Smooth muscle cell of the brain vasculature (primary cell): ENCODE results near the gene INMT.
A peak's percentile ranks its signal among the peaks of the same experiment; 100 is the strongest.

Source experiments
- DNase-seq: peaks from one replicate; pipeline ENCODE4 v3.0.0-alpha.2; 2012; ENCODE audit warnings: low read depth, low spot score

The INMT gene

DNA sequence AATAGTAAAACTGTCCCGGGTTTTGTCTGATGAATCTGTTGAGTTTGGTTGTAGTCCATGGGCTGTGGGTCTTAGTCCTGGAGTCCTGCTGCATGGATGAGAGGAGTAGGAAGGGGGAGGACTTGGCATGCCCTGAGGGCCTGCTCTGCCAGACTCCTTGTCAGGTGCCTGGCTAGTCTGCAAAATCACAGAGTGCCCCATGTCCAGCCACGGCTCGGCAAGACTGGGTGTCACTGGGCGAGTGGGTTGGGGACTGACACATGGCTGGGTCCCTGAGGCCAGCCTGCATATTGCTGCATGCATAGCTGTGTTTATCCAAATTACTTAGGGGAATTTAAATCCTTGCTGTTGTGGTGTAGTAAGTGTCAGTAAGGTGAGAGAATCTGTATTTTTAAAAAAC lies 29.0 kb downstream of the INMT start:
- DNase-seq: no peak

DNA sequence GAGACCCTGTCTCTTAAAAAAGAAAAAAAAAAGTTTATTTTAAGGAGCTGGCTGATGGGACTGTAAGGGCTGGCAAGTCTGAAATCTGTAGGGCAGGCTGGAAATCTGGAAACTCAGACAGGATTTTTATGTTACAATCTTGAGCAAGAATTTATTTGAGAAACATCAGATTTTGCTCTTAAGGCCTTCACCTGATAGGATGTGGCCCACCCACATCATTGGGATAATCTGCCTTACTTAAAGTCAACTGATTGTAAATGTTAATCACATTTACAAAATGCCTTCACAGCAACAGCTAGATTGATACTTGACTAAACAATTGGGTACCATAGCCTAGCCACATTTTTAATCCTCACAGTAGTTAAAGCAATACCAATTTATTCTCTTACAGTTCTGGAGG lies 30.8 kb downstream of the INMT start:
- DNase-seq: no peak

DNA sequence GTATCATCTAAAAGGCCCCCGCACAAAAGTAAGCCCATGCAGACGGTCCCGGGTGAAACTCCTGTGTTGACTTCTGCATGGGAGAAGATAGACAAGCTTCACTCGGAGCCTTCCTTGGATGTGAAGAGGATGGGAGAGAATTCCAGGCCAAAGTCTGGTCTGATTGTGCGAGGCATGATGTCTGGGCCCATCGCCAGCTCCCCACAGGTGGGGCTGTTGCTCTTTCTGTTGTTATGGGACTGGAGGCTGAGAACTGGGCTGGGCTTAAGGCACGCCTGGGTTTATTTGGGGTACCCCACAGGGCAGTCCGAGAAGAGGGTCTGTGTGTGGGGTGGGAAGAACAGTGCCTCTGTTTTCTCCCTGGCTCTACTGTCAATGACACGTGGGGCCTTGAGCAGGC lies 33.9 kb downstream of the INMT start:
- no peak for DNase-seq

DNA sequence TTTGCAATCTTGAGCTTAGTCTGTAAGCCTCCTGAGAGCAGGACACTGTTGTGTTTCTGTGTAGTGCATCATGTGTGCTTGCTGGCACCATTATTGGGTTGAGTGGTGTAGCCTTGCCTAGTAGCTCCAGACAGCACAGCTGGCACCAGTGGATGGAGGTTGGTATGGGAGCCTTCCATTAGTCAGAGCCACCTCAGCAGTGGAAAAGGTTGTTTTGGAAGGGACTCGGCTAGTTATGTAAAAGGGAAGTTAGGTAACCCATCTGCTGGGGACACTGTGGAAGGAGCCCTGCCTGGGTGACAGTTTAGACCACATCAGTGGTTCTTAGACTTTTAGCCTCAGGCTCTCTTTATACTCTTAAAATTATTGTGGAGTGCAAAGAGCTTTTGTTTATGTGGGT lies 35.6 kb downstream of the INMT start:
- no peak for DNase-seq

DNA sequence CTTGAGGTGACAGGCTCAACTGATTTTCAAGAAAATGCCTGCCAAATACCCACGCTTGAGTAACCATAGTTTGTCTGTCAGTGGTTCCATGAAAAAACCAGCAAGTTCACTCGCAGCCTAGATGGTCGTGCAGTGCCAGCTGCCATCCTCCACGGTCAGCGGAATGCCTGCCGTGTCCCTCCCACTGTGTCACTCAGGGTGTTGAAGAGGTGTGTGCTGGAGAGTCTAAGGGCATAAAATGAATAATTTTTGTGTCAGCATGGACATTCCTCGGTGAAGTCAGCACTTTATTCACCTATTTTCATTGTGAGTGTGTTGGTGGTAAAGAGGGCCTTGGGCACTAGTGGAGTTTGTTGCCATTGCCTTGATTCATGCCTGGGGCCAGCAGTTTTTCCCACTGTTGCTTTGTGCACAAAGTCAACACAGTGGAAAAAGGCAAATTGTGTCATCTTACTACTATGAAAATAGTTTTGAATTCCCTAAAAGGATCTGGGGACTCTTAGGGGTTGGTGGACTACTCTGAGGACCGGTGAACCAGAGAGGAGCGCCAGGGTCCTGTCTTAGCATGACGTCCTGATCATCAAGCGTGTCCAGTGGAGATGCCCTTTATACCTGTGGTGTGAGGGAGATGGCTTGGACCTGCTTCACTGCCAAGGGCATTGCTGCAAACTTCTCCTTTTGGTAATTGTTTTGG lies 36.9 kb downstream of the INMT start:
- DNase-seq: no peak

DNA sequence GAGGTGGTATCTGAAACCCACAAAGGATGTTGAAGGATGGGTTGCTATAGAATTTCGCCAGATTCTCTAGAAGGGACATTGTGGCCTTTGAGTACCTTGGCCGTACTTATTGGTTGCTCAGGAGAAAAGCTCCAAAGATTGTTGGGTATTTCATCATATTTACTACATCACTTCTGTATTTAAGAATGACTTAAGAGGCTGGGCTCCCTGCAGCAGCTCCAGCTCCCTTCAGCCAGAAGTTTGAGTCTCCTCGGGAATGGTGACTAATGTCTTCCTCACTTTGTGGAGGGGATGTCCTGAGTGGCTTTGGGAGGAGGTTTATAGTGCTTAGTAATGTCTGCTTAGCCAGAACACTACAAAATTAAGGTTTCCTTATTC lies 37.4 kb downstream of the INMT start:
- no peak for DNase-seq

DNA sequence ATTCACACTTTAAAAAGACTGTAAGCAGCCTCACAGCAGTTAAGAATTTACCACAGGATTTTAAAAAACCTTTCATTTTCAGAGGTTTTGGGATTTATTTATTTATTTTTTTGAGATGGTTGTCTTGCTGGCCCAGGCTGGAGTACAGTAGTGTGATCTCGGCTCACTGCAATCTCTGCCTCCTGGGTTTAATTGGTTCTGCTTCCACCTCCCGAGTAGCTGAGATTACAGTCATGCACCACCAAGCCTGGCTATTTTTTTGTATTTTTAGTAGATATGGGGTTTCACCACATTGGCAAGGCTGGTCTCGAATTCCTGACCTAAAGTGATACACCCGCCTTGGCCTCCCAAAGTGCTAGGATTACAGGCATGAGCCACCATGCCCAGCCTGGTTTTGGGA lies 38.4 kb downstream of the INMT start:
- no peak for DNase-seq

DNA sequence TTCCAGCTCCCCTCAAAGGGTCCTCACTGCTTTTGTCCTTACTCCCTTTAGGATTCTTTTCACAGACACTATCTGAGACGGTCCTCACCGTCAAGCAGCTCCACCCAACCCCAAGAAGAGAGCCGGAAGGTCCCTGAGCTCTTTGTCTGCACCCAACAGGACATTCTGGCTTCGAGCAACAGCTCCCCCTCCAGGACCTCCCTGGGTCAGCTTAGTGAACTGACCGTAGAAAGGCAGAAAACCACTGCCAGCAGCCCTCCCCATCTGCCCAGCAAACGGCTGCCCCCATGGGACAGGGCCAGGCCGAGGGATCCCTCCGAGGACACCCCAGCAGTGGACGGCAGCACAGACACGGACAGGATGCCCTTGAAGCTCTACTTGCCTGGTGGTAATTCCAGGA lies 39.2 kb downstream of the INMT start:
- no peak for DNase-seq

DNA sequence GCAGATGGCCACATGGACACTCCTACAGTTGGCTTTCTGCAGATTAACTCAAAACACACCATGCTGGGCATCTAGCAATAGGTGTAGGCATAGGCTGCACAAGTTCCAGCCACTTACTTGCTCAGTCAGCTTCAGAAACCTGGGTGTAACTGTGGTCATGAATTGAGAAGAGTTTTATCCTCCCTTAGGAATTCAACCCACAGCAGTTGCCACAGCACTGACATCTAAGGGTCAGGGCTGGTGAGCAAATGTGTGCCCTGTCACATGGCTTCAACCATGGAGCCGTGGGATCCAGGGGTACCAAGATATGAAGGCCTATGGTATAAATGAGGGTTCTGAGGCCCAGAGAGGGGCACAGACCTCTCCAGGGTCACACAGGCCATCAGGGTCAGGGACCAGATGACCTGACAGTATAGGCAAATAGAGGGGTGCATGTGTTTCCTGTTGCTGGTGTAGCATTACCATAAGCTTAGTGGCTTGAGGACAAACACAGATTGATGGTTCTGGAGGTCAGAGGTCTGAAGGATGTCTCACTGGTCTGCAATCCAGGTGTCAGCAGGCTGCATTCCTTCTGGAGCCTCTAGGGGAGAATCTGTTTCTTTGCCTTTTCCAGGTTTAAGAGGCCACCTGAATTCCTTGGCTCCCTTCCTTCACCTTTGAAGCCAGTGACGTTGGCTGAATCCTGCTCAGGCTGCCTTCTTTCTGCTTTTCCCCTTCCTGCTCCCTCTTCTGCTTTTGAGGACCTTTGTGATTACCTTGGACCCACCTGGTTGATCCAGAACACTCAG lies 43.4 kb downstream of the INMT start:
- DNase-seq: no peak

DNA sequence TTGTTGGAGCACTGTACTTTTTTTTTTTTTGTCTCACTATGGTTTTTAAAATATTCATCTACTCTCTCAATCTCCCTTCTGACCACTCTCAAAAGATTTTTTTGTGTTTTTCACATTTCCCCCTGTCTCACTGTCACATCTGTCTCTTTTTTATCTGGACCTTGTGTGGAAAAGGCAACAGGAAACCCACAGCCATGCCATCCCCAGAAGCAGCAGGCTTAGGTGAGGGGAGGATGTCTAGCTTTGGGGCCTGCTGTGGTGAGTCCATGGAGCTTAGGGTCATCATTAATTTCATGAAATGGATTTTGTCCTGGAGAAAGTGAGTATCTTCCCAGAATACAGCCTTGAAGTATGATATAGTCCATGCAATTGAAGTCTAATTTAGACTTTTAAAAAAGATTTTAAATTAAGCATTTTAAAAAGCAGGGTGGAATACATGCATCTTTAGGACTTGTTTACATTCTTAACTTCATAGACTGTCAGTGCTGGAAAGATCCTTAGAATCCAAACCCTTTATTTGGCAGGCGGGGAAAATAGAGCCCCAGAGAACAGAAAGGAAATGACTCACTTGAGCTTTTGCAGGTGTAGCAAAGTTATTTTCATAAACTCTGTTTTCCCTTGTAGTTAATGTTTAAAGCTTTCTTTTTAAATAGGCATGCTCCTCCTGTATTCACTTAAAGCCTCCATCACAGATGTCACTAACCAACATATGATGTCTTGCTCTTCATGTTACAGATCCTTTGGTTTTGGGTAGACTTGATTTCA lies 44.4 kb downstream of the INMT start:
- DNase-seq: no peak

DNA sequence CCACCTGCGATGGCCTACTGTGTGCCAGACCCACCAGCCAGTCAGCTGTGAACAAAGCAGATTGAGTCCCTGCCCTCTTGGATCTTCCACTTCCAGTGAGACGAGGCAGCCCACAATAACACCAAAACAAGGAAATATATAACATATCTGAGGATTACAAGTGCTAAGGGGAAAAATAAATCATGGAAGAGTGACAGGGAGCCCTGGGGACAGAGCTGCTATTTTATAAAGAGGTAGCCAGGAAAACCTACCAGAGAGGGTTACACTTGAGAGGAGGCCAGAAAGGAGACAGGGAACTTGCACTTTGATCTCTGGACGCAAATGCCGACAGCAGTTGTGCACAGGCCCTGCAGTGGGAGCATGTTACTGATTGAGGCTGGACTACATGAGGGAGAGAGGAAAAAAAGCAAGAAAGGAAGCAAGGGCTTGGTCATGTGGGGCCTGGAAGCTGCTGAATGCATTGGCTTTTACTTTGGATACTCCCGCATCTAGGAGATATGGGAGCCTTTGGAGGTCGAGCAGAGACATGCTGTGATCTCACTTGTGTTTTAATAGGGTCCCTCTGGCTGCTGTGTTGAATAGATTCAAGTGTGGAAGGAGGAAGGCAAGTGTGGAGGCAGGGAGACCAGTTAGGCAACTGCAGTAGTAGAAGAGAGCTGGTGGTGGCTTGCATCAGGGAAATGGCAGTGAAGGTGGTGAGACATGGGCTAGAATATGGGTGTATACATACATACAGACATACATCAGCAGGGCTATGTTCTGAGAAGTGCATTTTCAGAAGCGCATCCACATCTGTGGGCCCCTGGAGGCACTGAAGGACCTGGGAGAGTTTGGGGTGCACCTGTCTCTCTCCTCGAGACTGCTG lies 45.5 kb downstream of the INMT start:
- DNase-seq: no peak

DNA sequence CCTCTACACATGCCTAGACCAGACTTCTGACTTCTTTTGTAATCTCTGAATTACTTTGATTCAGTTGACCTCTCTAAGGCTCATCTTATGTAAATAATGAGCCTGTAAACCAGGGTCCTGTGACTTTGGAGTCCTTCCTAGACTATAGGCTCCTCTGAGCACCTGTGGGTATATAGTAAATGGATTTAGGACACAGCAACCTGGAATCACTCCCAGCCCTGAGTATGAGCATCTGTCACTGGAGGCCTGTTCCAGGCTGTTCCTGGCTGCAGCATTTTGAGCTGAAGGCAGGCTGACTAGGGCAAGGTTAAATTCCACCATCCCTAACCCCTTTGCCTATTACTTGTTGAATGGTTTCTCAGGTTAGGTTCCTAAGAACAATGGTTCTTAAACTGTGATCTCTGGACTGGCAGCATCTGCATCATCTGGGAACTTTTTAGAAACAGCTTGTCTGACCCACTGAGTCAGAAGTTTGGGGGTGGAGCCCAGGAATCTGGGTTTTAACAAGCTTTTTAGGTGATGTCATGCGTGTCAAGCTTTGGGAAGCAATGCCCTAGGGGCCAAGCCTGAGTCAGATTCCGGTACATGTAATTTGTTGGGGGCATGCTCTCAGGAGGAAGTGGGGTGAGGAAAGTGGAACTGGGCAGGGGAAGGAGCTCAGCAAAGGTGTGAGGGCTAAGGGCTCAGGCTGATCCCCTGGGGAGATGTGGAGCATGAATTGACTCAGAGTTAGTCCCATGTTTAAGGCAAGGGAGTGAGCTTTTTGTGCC lies 47.5 kb downstream of the INMT start:
- DNase-seq: peak; percentile 56

DNA sequence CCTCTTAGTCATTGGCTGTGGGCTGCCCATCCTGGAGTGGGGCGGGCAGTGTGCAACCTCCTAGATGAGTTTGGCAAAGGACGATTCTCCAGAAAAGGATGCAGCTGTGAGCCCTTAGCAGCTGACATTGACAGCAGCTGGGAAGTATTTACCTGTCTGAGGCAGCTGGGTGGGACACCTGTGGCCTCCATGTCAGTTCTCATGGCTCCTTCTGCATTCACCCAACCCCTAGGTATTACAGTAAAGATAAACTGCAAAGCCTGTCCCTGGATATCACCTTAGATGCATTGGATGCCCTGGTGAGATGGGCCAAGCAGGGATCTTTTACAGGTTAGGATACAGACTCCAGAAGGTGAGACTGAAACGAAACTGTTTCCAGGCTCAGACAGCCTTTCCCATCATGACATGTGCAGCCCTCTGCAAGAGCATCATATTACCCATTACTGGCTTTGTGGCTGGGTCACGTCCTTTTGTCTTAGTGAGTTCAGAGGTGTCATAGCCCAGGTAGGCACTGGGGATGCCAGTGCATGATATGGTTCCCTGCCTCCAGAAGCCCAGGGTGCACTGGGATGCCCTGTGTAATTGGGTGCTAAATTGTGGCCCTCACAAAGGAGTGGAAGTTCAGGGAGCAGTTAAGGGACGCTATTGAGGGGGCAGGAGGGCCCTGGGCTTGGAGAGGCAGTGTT lies 48.2 kb downstream of the INMT start:
- no peak for DNase-seq

DNA sequence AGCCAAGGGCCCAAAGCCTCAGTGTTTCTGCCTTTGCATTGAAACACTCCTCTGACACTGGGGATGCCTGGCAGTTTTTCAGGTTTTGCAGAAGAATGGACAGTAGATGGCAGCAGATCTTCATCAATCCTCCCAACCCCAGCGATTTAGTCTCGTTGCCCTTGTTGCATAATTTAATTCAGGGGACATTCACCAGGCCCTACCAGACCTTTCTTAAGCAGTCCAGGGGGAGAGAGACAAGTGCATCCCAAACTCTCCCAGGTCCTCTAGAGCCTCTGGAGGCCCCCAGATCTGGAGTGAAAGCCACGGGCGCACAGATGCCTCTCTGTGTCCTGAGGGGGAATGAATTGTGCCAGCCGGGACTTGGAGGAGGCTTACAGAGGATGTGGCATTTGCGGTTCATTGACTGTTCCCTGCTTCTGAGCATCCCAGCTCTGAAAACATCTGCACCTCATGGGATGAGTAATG lies 48.9 kb downstream of the INMT start:
- peak; percentile 43 for DNase-seq

DNA sequence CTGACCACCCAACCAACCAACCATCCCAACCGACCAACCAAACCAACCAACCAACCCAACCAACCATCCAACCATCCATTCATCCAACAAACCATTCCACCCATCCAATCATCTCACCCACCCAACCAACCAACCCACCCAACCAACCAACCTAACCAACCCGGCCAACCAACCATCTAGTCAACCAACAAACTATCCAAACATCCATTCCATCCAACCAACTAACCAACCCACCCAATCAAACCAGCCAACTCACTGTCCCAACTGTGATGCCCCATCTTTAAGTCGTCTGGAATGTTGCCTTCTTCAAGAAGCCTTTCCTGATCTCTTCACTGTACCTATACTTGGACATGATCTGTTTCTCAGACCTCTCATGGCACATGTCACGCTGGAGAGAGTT lies 50.9 kb downstream of the INMT start:
- DNase-seq: no peak

DNA sequence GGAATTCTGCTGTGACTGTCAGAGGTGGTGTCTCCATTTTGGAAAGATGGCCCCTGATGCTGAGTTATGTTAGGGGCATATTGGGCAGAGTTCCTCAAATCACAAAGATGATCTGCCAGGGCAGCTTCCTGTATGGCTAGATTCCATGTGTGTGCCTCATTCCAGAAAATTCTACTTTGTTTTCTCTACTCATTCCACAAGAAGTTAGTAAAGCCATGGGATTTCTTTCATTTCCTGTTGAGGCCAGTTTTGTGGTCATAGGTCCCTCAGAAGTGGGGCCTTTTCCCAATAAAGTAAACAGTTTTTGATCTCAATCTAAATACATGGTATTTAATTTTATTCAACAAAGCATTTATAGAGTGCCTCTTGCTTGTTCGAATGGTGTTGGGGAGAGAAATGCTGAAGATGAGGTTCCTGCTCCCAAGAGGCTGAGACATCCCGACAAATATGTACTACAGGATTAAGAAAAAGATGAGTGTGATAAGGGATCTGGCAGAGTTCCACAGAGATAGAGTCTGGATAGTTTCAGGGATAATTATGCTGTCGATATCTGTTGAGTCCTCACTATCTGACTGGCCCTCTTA lies 52.2 kb downstream of the INMT start:
- peak; percentile 54 for DNase-seq

DNA sequence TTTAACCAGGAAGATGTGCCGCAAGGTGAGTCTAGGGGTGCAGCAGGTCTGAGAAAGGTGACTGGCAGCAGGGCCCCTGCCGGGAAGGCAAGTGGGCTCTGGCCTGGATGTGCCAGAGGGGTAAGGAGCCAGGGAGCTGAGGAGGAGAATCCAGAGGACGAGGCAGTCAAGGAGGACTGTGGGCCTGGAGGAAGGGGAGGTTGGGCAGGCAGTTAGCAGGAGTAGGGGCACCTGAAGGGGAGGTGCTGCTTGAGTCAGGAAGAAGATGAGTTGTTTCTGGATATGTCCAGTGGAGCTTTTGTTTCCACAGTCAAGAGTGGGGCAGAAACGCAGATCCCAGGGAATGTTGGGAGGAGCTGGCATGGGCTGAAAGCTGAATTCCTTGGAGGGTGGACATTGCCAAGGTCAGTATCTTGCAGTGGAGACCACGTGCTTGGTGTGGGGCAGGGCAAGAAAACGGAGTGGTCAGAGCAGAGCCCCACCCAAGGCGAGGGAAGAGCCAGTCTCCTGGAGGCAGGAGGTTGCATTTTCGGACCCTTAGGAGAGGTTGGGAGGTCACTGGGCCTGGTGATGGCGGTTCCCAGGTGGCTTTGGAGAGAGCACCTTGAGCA lies 53.3 kb downstream of the INMT start:
- DNase-seq: no peak

DNA sequence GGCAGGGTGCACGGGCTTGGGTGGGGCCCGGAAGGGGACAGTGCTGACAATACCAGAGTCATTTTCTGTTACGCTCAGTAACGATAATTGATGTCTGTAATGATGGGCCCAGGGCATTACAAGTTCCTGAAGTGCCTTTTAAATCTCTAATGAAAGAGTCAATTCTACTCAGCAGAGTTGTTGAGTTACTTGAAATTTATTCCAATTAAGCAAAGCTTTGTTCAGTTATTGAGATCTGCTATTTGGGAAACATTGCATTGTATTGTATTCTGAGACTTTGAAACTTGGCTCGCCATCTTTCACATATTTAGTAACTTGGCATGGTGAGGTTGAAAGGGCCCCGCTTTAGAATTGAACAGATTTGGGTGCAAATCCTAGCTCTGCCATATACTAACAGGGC lies 54.0 kb downstream of the INMT start:
- DNase-seq: no peak
